Endothelial cell of umbilical vein (primary cell): ENCODE data around the gene SWAP70. TPM values are rescaled to one million over a fixed set of nuclear protein-coding genes. Genes with fewer than 3 reads are reported as not detected.

Experiments used
- BruUV-seq: library from RNA; stranded (reverse); fragments of 400-500 nt; replicated peaks from 2 replicates; lab custom pipeline; 2021; lab: Mats Ljungman, UMichigan
- CTCF ChIA-PET: fragments of 300-600, 350-600 bp; sonication (Branson Sonifier 250); formaldehyde crosslinking; loops from one replicate; lab custom pipeline; 2021; ENCODE audit warnings: antibody characterized with exemption, inconsistent platforms; lab: Charles Lee
- POLR2A ChIA-PET: fragments of 300-600, 350-600 bp; sonication (Branson Sonifier 250); formaldehyde crosslinking; loops from one replicate; lab custom pipeline; 2021; ENCODE audit warnings: antibody characterized with exemption, inconsistent platforms; lab: Charles Lee
- DNase-seq: peaks from one replicate; pipeline ENCODE4 v3.0.0-alpha.2; 2011; ENCODE audit warnings: low read depth, low spot score
- FAIRE-seq: peaks from 2 replicates; lab custom pipeline; 2011; peaks lifted over from hg19 to GRCh38; lab: Jason Lieb, UNC
- H2AFZ ChIP-seq: 2 replicates; pipeline ENCODE4 v1.6.0; 2012; ENCODE audit warnings: low read depth, low read length, control low read depth, inconsistent platforms
- H3K27ac ChIP-seq: 2 replicates; pipeline ENCODE4 v1.5.1; 2011; ENCODE audit warnings: low read depth, mild to moderate bottlenecking, control low read depth, low read length, moderate library complexity; ENCODE audit not compliant: insufficient read depth
- H3K27me3 ChIP-seq, 2 experiments: 2 replicates each; pipeline versions ENCODE4 v1.6.0 to v1.6.1; 2011; ENCODE audit warnings: low read length in 2 of 2, mixed read lengths in 1 of 2; ENCODE audit not compliant: control insufficient read depth in 2 of 2, insufficient read depth in 2 of 2
- H3K36me3 ChIP-seq, 2 experiments: 2 replicates in 1 of 2; 3 replicates in 1 of 2; pipeline ENCODE4 v1.5.1; 2011; ENCODE audit warnings: low read length in 2 of 2, mild to moderate bottlenecking in 1 of 2, moderate library complexity in 1 of 2; ENCODE audit not compliant: control insufficient read depth in 2 of 2, insufficient read depth in 2 of 2; ENCODE audit errors: extremely low read depth in 1 of 2
- H3K4me1 ChIP-seq: 3 replicates; pipeline ENCODE4 v1.5.1; 2011; ENCODE audit warnings: mild to moderate bottlenecking, low read length; ENCODE audit not compliant: control insufficient read depth, insufficient read depth; ENCODE audit errors: extremely low read depth
- H3K4me2 ChIP-seq: 2 replicates; pipeline ENCODE4 v1.6.1; 2011; ENCODE audit warnings: low read length, control low read depth, mixed read lengths; ENCODE audit not compliant: insufficient read depth
- H3K4me3 ChIP-seq, 3 experiments: fragments of 200-600 bp in 1 of 3; sonication (generic), shearing (Covaris generic) in 1 of 3; replicated peaks in 1 of 3; 2 replicates each; pipeline ENCODE4 v1.5.1; 2011 to 2016; ENCODE audit warnings: control low read depth in 3 of 3, low read length in 3 of 3, mild to moderate bottlenecking in 2 of 3, inconsistent platforms in 1 of 3, low read depth in 1 of 3, moderate library complexity in 1 of 3; ENCODE audit not compliant: insufficient read depth in 1 of 3
- H3K79me2 ChIP-seq: 2 replicates; pipeline ENCODE4 v1.6.0; 2012; ENCODE audit warnings: low read length, inconsistent platforms; ENCODE audit not compliant: control insufficient read depth, insufficient read depth
- H3K9ac ChIP-seq: replicated peaks from 2 replicates; pipeline ENCODE3; 2011; ENCODE audit warnings: low read length, control low read depth; ENCODE audit not compliant: insufficient read depth; ENCODE audit errors: extremely low read depth
- H3K9me1 ChIP-seq: replicated peaks from 3 replicates; pipeline ENCODE4 v1.6.0; 2011; ENCODE audit warnings: mild to moderate bottlenecking, low read length; ENCODE audit not compliant: control insufficient read depth, insufficient read depth; ENCODE audit errors: extremely low read depth
- H3K9me3 ChIP-seq: replicated peaks from 2 replicates; pipeline ENCODE4 v1.5.1; 2012; ENCODE audit warnings: low read length, inconsistent platforms; ENCODE audit not compliant: control insufficient read depth, insufficient read depth
- H4K20me1 ChIP-seq: replicated peaks from 2 replicates; pipeline ENCODE3; 2011; ENCODE audit warnings: mild to moderate bottlenecking, low read length; ENCODE audit not compliant: control insufficient read depth, insufficient read depth; ENCODE audit errors: extremely low read depth
- CTCF ChIP-seq, 2 donors: IDR thresholded peaks; 1 replicate in 1 of 2; 2 replicates in 1 of 2; pipeline ENCODE4 v1.5.1; 2011; ENCODE audit warnings: low read length in 2 of 2, mild to moderate bottlenecking in 2 of 2, moderate library complexity in 2 of 2, control low read depth in 1 of 2, inconsistent platforms in 1 of 2, low read depth in 1 of 2; ENCODE audit not compliant: insufficient read depth in 1 of 2; ENCODE audit errors: extremely low read depth in 1 of 2
- EZH2 ChIP-seq: IDR thresholded peaks from 2 replicates; pipeline ENCODE4 v1.6.1; 2012; ENCODE audit warnings: borderline replicate concordance, low read depth, mild to moderate bottlenecking, moderate library complexity, low read length, inconsistent platforms; ENCODE audit not compliant: severe bottlenecking
- FOS ChIP-seq: IDR thresholded peaks from 2 replicates; pipeline ENCODE4 v1.6.1; 2011; ENCODE audit warnings: mild to moderate bottlenecking, low read length, moderate library complexity, borderline replicate concordance; ENCODE audit not compliant: insufficient read depth
- GATA2 ChIP-seq: IDR thresholded peaks from 2 replicates; pipeline ENCODE4 v1.7.0; 2011; ENCODE audit warnings: low read depth, mild to moderate bottlenecking, moderate library complexity, mixed read lengths, low read length; ENCODE audit not compliant: insufficient read length, insufficient read depth
- JUN ChIP-seq: IDR thresholded peaks from 2 replicates; pipeline ENCODE4 v1.6.1; 2011; ENCODE audit warnings: borderline replicate concordance, low read depth; ENCODE audit not compliant: insufficient read length, insufficient read depth
- MAX ChIP-seq: IDR thresholded peaks from 2 replicates; pipeline ENCODE4 v1.6.1; 2011; ENCODE audit not compliant: insufficient read depth, insufficient read length
- MYC ChIP-seq: IDR thresholded peaks from one replicate; pipeline ENCODE4 v1.6.1; 2011; ENCODE audit warnings: mild to moderate bottlenecking, low read depth, low read length
- POLR2A ChIP-seq: IDR thresholded peaks from 2 replicates; pipeline ENCODE4 v1.6.1; 2012; ENCODE audit warnings: low read depth, mild to moderate bottlenecking, control low read depth, low read length
- POLR2AphosphoS5 ChIP-seq: IDR thresholded peaks from 2 replicates; pipeline ENCODE4 v1.6.1; 2012; ENCODE audit warnings: low read depth, mild to moderate bottlenecking, control low read depth, low read length, moderate library complexity; ENCODE audit not compliant: insufficient read depth
- dilution Hi-C: fragments of 300-500 bp; cut with MboI; formaldehyde crosslinking; loops from one replicate; pipeline ENCODE4 v1.15.0; 2019; ENCODE audit warnings: low sequenced_read_pairs; ENCODE audit not compliant: extremely low pct_ligation_motif_present
- intact Hi-C: fragments of 100-400 bp; cut with micrococcal nuclease; formaldehyde crosslinking; loops from one replicate; pipeline ENCODE4 v1.10.0; 2022
- polyA plus RNA-seq, 4 experiments: library from polyadenylated mRNA; depleted of rRNA in 3 of 4; stranded (reverse) in 3 of 4; unstranded in 1 of 4; fragments of >200 nt; gene quantifications; 2 replicates each; pipeline versions ENCODE4 v1.2.1 to v1.2.3, GENCODE V29; 2011 to 2012; ENCODE audit warnings: missing spikeins in 1 of 4
- total RNA-seq: library from RNA; stranded (reverse); gene quantifications from 2 replicates; pipeline ENCODE4 v1.2.3, GENCODE V29; 2021

Gene SWAP70
- total and polyA plus RNA-seq, 2 donors (not counting 3 experiments of a cell fraction or from before 2014, with no cell fraction given) = 52.5 to 165 TPM

DNA sequence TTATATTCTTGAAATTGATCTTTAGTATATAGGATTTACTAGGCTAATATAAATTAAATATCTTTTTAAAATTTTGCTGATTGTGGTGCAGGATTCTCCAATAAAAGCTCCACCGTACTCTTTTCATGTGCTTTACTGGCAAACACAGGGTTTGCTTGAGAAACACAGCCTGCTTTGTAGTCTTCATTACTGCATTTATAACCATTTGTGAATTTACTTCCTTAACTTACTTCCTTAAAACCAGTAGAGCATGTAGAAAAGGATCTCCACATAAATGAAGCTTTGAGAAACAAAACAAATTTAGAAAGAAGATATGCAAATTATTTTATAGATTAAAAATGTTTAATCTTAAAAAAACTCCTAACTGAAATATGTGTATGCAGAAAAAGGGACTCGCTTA, 28.8 kb downstream of the SWAP70 start:
- Histone ChIP-seq H3K27me3 (no peaks in the 10 kb centered on the region), H3K4me3 (no peak overlapping the region), H4K20me1 (no peaks in the 10 kb centered on the region), H3K9ac (no peak overlapping the region), H3K4me1 (peaks cover 49% of the 10 kb centered on the region), H3K27ac (peak overlapping the region; percentile 14), H3K4me2 (peak overlapping the region; percentile 18), H3K9me1 (no peaks in the 10 kb centered on the region), H3K9me3 (no peaks in the 10 kb centered on the region), H3K36me3 (peaks cover 0 to 2% of the 10 kb centered on the region in 2 experiments), H2AFZ (no peak overlapping the region), H3K79me2 (peaks cover 57% of the 10 kb centered on the region)
- ChIA-PET CTCF (interaction anchor here (0.8 to 2.2 kb wide), 6 partner anchors 8 to 80 kb away, joined by 3 to 8 read pairs (median 4); no protein-coding TSS in a partner anchor), POLR2A (interaction anchor here (0.6 kb wide), 2 partner anchors 12 to 497 kb away, joined by 3 read pairs; no protein-coding TSS in a partner anchor)
- FAIRE-seq (no peak), DNase-seq (no peak)
- intact Hi-C loops (no loop called here), dilution Hi-C loops (no loop called here)
- TF ChIP-seq POLR2AphosphoS5 (no peak), EZH2 (no peak), POLR2A (no peak), MYC (no peak), JUN (no peak), MAX (no peak), CTCF (IDR thresholded peaks at IDR 0.05; ENCODE audit: extremely low read depth in 1 of 2, insufficient read depth in 1 of 2, low read depth in 1 of 2, low read length in 2 of 2) (no peak), FOS (no peak), GATA2 (no peak)
- BruUV-seq = no TSS peak
